Gastroesophageal sphincter (tissue), 3 donors: ENCODE data around the gene CPNE7.

Source experiments
- CTCF ChIP-seq, 4 experiments: fragments of 200-600 bp in 2 of 4; fragments of 450-650 bp in 2 of 4; sonication (generic) in 1 of 4; IDR thresholded peaks; one replicate each; pipeline ENCODE4 v1.5.1; 2017 to 2019; ENCODE audit warnings: antibody characterized with exemption in 4 of 4, mild to moderate bottlenecking in 2 of 4, moderate library complexity in 2 of 4
- EP300 ChIP-seq: sonication (generic); formaldehyde crosslinking; IDR thresholded peaks from one replicate; pipeline ENCODE4 v1.6.1; 2017; ENCODE audit warnings: antibody characterized with exemption, mild to moderate bottlenecking
- POLR2A ChIP-seq, 2 donors: fragments of 450-650 bp; IDR thresholded peaks; one replicate each; pipeline ENCODE4 v1.6.1; 2017; ENCODE audit warnings: antibody characterized with exemption in 2 of 2, mild to moderate bottlenecking in 2 of 2, moderate library complexity in 1 of 2
- POLR2AphosphoS5 ChIP-seq: sonication (generic); formaldehyde crosslinking; IDR thresholded peaks from one replicate; pipeline ENCODE4 v1.6.1; 2017; ENCODE audit warnings: antibody characterized with exemption

DNA sequence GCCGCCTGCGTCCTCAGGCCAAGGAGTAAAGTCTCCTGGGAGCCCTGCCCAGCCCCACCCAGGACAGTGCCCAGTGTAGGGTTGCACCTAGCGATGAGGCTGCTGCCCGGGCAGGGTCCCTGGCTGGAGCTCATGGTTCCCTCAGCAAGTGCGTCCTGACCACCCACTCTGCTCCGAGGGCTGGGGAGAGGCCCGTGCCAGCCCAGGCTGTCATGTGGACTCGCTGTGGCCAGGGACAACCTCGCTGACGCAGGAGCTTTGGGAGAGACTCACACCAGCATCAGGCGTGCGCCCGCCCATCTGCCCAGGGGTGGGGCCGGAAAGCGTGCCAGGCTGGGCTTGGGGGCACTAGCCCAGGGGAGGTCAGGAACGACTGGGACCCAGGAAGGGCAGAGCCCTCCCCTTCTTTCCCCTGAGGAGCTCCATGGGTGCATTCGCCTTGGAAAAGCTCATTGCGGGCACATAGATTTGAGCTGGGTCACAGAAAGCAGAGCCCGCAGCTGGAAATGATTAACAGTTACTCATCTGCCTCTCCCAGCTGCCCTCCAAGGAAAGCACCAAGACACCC lies 57.6 kb downstream of the CPNE7 start:
- TF ChIP-seq CTCF (IDR thresholded peaks at IDR 0.05) (no peak), POLR2A (IDR thresholded peaks at IDR 0.05) (no peak), POLR2AphosphoS5 (no peak), EP300 (no peak)
